Measurements from ENCODE around the gene TASP1.

- no peak for TF ChIP-seq EZH2 (IDR thresholded peaks at IDR 0.05; ENCODE audit: low read depth)
- TF ChIP-seq CTCF (conservative IDR thresholded peaks at IDR 0.05), result no peak
Observed at GRCh38 chr20:13441388-13441787, 197.3 kb downstream of the TASP1 start.

Measured in PC-9 (cell line).